ENCODE measurements around the gene FERMT1. TPM values are rescaled to one million over a fixed set of nuclear protein-coding genes. Genes with fewer than 3 reads are reported as not detected.
"Not testable (repeated sequence)": the region's sequence is repeated elsewhere in the genome, so short reads cannot be mapped to it uniquely, and the experiment has no call there.

FERMT1 gene
- total RNA-seq, 1 donor from 2014 or later: 0.54 TPM

GRCh38 chr20:6051505-6051904 is 71.3 kb downstream of the FERMT1 start:
- no peak for DNase-seq (ENCODE audit: low spot score)
- intact Hi-C loops (cut with DNase I): no loop called here

DNA sequence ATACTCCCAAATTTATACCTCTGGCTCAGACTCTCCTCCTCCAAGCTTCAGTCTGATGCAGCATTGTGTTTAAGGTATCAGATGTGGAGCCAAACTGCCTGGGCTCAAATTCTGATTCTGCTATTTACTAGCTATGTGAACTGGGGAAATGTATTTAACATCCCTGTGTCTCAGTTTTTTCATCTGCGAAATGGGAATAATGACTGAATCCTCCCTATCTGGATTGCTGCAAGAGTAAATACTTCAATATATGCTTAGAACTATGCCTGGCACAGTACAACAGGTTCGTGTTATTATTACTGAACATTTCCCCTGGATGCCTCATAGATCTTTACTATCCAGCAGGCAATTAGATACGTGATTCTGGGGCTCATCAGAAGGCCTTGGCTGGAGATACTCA is 74.4 kb downstream of the FERMT1 start:
- intact Hi-C loops (cut with DNase I): no loop called here
- no peak for DNase-seq (ENCODE audit: low spot score)

- intact Hi-C loops (cut with DNase I): no loop called here
- DNase-seq (ENCODE audit: low spot score): no peak
These were observed 76.4 kb downstream of the FERMT1 start for GRCh38 chr20:6046432-6046831.

DNA sequence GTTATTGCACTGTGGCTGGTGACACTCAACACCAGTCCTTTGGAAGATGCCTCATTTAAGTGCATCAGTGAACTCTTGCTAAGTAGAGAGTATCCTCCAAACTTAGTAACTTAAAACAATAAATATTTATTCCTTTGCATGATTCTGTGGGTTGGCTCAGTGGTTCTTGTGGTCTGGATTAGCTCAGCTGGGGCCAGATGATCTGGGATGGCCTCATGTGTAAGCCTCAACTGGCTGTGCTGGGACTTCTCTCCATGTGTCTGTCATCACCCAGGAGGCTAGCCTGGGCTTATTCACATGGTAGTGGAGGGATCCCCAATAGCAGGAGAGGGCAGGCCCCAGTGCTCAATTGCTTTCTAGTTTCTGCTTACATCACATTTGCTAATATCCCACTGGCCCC is 77.3 kb downstream of the FERMT1 start:
- DNase-seq (ENCODE audit: low spot score): no peak
- intact Hi-C loops (cut with DNase I): no loop called here

- intact Hi-C loops (cut with DNase I): no loop called here
These were observed 78.7 kb downstream of the FERMT1 start for GRCh38 chr20:6044115-6044514.

DNA sequence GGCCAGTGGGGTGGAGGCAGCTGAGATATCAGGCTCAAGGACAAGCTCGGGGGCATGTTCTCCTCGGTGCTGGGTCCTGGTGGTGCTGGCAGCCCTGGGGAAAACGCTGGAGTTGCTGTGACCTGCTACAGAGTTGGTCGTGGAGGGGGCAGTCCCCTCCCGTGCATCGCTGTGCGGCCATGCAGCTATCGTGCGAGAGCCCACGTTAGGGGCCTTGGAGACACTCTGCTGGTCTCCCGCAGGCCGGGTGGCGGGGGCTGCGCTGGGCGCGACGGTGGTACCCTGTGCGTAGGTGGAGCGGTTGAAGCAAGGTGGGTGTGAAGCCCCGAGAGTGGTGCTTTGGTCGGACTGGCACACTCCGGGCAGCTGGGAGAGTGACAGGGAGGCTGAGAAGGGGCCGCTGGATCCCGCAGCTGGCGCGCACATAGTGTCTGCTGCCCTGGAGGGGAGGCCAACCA is 81.0 kb downstream of the FERMT1 start:
- DNase-seq (ENCODE audit: low spot score): no peak
- intact Hi-C loops (cut with DNase I): no loop called here

More at GRCh38 chr20:6044115-6044514, 78.7 kb downstream of the FERMT1 start:
- DNase-seq (ENCODE audit: low spot score): no peak

- no peak for DNase-seq (ENCODE audit: low spot score)
- intact Hi-C loops (cut with DNase I): no loop called here
These were observed 81.6 kb downstream of the FERMT1 start for GRCh38 chr20:6040958-6041807.

DNA sequence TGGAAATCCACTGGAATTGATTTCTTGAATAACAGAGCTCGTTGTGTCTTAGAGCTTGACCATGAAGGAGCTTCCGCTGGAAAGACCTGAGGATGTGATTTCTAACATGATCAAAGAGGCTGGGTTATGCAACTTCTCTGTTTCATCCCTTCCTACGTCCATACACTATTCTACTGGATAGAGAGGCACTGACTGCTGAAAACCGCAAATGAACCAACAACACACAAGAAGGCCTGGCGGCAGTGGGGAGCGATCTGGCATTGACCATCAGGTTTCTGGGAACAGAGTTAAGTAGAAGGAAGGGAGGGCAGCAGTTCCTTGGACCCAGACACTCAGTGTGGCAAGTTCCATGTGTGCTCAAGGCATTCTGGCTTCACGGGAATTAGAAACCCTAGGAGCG is 82.3 kb downstream of the FERMT1 start:
- no peak for DNase-seq (ENCODE audit: low spot score)
- intact Hi-C loops (cut with DNase I): no loop called here

- DNase-seq (ENCODE audit: low spot score): no peak
- intact Hi-C loops (cut with DNase I): no loop called here
These were observed 83.1 kb downstream of the FERMT1 start for GRCh38 chr20:6039766-6040165.

GRCh38 chr20:6038256-6038655 is 84.6 kb downstream of the FERMT1 start:
- intact Hi-C loops (cut with DNase I): no loop called here
- DNase-seq (ENCODE audit: low spot score): no peak

DNA sequence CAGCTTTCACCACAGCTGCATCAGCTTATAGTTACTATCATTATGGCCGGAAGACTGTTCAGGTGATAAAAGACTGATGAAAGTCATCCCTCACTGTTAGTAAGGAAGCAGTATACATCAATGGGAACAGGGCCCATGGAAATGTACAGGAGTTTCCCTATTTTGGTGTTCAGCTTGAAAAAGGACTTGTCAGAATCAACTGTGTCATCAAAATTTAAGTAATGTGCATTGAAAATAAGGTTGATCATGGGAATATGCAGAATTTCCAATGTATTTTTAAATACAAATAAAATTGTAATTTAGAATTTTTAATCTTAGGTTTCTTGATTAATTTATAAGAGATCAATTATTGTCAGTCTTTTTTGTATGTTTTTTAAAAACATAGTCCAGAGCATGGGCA is 85.7 kb downstream of the FERMT1 start:
- intact Hi-C loops (cut with DNase I): no loop called here
- DNase-seq (ENCODE audit: low spot score): no peak

- intact Hi-C loops (cut with DNase I): no loop called here
- no peak for DNase-seq (ENCODE audit: low spot score)
These were observed 86.6 kb downstream of the FERMT1 start for GRCh38 chr20:6036213-6036612.

DNA sequence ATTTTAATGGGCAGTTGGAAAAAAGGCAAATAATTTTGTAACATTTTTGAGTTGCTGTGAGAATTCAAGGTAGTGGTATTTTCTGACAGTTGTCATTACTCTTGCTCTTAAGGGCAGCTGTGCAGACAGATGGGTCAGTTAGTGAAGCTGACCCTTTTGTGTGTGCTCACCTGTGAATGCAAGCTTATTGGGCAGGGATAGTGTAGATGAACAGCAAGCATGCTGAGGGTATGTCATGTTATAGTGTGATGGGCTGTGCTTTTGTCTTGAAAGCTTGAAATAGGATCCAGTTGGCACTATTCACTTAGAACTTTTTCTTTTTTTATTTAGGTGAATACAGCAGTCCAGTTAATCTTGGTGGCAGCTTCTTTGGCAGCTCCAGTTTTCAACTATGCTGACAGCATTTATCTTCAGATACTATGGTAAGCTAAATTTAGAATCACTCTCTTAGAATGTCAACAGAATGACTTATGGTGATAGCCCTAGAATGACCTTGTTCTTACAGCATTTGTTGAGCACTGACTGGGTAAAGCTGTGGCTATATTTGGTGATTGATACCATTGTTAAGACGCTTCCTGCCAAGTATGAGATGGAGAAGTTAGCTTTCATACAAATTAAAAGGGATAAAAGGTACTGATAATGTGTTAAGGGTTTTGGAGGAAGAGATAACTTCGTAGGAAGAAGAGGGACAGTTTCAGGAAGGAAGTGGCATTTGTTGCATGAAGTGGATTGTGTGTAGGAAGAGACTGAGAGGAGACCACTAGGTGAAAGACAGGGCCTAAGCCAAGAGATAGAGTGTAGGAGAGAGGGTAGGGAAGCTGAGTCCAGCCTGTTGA is 88.5 kb downstream of the FERMT1 start:
- DNase-seq (ENCODE audit: low spot score): no peak
- intact Hi-C loops (cut with DNase I): loop anchor here (1.0 to 2.0 kb wide), 2 partner anchors 26 to 40 kb away; no protein-coding TSS in a partner anchor

DNA sequence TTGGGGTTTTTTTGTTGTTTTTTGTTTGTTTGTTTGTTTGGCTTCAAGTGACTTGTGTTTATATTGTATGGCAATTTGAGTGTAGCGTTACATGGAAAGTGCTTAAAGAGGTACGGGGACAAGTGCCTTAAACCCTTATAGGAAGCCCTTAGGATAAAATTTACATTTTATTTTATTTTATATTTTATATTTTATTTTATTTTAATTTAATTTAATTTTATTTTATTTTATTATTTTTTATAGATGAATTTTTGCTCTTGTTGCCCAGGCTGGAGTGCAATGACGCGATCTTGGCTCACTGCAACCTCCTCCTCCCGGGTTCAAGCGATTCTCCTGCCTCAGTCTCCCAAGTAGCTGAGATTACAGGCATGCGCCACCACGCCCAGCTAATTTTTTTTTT is 89.9 kb downstream of the FERMT1 start:
- DNase-seq (ENCODE audit: low spot score); intact Hi-C loops (cut with DNase I): not testable (repeated sequence)

GRCh38 chr20:6030453-6031080 is 92.3 kb downstream of the FERMT1 start:
- DNase-seq (ENCODE audit: low spot score): no peak
- intact Hi-C loops (cut with DNase I): no loop called here

DNA sequence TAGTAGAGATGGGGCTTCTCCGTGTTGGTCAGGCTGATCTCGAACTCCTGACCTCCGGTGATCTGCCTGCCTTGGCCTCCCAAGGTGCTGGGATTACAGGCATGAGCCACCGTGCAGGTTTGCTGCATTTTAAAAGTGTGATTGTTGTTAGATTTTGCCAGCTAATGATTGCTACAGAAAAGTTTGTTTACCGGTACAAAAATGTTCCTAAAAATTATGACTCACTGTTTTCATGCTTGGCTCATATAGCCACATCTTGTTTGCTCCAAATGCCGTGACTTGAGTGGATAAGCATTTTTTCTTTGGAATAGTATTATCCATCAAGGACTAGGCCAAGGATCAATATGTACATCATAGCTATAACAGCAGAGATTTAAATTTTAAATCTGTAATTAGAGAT is 93.3 kb downstream of the FERMT1 start:
- intact Hi-C loops (cut with DNase I): no loop called here

DNA sequence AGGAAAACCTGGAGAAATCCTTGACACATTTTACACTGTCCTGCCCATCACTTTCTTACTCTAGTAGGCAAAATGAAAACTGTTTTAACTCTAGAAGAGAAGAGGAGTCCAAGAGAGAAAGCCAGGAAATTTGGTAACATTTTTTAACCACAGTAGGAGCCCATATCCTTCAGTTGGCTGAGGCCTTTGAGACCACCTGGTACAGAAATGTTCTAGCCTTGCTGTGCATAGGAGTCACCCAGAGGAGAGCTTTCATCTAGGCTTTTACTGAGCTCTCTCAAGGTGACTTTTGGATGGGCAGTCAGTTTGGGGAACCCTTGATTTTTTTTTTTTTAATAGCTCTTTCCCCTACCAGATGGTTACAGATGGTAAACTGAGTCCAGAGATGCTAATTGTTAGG is 94.0 kb downstream of the FERMT1 start:
- no peak for DNase-seq (ENCODE audit: low spot score)
- intact Hi-C loops (cut with DNase I): no loop called here

More for the DNA sequence above, 93.3 kb downstream of the FERMT1 start:
- no peak for DNase-seq (ENCODE audit: low spot score)

GRCh38 chr20:6026051-6026450 is 96.8 kb downstream of the FERMT1 start:
- intact Hi-C loops (cut with DNase I): no loop called here
- DNase-seq (ENCODE audit: low spot score): no peak

Data from cardiac septum (tissue), 1 donor.